GM18873 (cell line): ENCODE data around the gene MEOX1.

Experiments used
- ATAC-seq: cut with Tn5 transposase; IDR thresholded peaks from one replicate; pipeline ENCODE4 v1.9.1; 2021; ENCODE audit warnings: mild to moderate bottlenecking, moderate library complexity, moderate number of reproducible peaks; ENCODE audit not compliant: unreplicated experiment, low FRiP score

The MEOX1 gene

GRCh38 chr17:43683928-43684653 is 22.4 kb upstream of the MEOX1 start:
- ATAC-seq = no peak

GRCh38 chr17:43680461-43680860 is 18.7 kb upstream of the MEOX1 start:
- ATAC-seq = no peak

GRCh38 chr17:43679911-43680310 is 18.2 kb upstream of the MEOX1 start:
- no peak for ATAC-seq

- no peak for ATAC-seq
Measured at GRCh38 chr17:43679401-43679800, 17.7 kb upstream of the MEOX1 start.

GRCh38 chr17:43676471-43676870 is 14.7 kb upstream of the MEOX1 start:
- ATAC-seq = no peak

- ATAC-seq = no peak
Measured at GRCh38 chr17:43674394-43674793, 12.7 kb upstream of the MEOX1 start.

- ATAC-seq = no peak
Measured at GRCh38 chr17:43673516-43674323, 12.0 kb upstream of the MEOX1 start.

GRCh38 chr17:43671755-43672519 is 10.2 kb upstream of the MEOX1 start:
- ATAC-seq = no peak

- ATAC-seq = no peak
Measured at GRCh38 chr17:43671031-43671692, 9.4 kb upstream of the MEOX1 start.

GRCh38 chr17:43670645-43671030 is 8.9 kb upstream of the MEOX1 start:
- ATAC-seq = no peak

GRCh38 chr17:43669971-43670644 is 8.4 kb upstream of the MEOX1 start:
- no peak for ATAC-seq

GRCh38 chr17:43667947-43668348 is 6.2 kb upstream of the MEOX1 start:
- no peak for ATAC-seq

GRCh38 chr17:43667506-43667905 is 5.8 kb upstream of the MEOX1 start:
- no peak for ATAC-seq

GRCh38 chr17:43665937-43666236 is 4.2 kb upstream of the MEOX1 start:
- ATAC-seq = no peak

- ATAC-seq = no peak
Measured at GRCh38 chr17:43665084-43665936, 3.6 kb upstream of the MEOX1 start.

- no peak for ATAC-seq
Measured at GRCh38 chr17:43664096-43664495, 2.4 kb upstream of the MEOX1 start.

GRCh38 chr17:43663383-43663782 is 1.7 kb upstream of the MEOX1 start:
- no peak for ATAC-seq

- no peak for ATAC-seq
Measured at GRCh38 chr17:43662413-43663141, 855 bp upstream of the MEOX1 start.
